Fibroblast of pulmonary artery (primary cell): ENCODE results near the gene LY9.

ENCODE experiments used
- DNase-seq: peaks from one replicate; pipeline ENCODE4 v3.0.0-alpha.2; 2010; ENCODE audit warnings: low read depth
- H3K4me3 ChIP-seq: replicated peaks from 2 replicates; pipeline ENCODE4 v1.5.1; 2011; ENCODE audit warnings: low read depth, mild to moderate bottlenecking, control low read depth, low read length, moderate library complexity
- TF ChIP-seq, protein P1 (sequence below): IDR thresholded peaks from 2 replicates; pipeline ENCODE4 v1.5.1; 2011; ENCODE audit warnings: mild to moderate bottlenecking, control low read depth, low read length, inconsistent platforms; ENCODE audit errors: missing control alignments

LY9 gene

DNA sequence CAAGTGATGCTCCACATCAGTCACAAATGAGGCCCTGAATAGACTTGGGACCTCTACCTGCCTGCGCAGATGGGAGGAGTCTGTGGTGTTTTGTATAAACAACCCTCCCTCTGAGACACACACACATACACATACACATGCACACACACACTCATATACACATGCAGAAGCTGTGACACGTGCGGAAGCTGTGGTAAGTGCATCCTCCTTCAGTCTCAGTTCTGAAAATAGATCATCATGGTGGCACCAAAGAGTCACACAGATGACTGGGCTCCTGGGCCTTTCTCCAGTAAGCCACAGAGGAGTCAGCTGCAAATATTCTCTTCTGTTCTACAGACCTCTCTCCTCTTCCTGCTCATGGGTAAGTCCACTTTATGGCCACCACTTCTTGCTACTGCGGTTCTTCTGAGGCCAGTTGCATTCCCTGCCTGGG lies at the start of gene LY9:
TSS of gene LY9 (plus strand) at position 224 of the 433 bp plus-strand sequence. CDS start at position 238, 14 bp downstream.
- TF ChIP-seq, protein P1, sequence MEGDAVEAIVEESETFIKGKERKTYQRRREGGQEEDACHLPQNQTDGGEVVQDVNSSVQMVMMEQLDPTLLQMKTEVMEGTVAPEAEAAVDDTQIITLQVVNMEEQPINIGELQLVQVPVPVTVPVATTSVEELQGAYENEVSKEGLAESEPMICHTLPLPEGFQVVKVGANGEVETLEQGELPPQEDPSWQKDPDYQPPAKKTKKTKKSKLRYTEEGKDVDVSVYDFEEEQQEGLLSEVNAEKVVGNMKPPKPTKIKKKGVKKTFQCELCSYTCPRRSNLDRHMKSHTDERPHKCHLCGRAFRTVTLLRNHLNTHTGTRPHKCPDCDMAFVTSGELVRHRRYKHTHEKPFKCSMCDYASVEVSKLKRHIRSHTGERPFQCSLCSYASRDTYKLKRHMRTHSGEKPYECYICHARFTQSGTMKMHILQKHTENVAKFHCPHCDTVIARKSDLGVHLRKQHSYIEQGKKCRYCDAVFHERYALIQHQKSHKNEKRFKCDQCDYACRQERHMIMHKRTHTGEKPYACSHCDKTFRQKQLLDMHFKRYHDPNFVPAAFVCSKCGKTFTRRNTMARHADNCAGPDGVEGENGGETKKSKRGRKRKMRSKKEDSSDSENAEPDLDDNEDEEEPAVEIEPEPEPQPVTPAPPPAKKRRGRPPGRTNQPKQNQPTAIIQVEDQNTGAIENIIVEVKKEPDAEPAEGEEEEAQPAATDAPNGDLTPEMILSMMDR: no peak
- no peak within 1 kb of the TSS for H3K4me3 ChIP-seq
- DNase-seq: no peak

- no peak overlapping the region for H3K4me3 ChIP-seq
- TF ChIP-seq, protein P1: no peak
- DNase-seq: no peak
Observed at GRCh38 chr1:160746836-160747500, 49.0 kb upstream of the LY9 start.

DNA sequence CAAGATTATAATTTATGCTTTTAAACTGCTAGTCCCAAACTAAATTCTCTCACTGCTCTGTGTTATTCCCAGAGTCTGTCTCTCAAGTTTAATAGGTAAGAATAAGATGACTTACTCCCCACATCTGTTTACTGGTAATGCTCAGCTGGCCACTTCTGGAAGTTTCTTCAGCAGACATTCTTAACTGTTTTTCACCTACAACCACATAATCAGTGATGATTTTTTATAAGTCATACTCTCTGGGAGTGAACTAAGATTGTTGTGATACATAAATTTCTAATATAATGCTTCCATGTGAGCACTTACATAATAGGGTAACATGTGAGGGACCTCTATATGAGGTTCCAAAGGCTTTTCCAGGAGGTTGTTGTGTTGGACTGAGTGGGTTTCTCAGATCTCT lies 48.3 kb upstream of the LY9 start:
- TF ChIP-seq, protein P1: no peak
- DNase-seq: no peak

GRCh38 chr1:160748181-160748877 lies 47.6 kb upstream of the LY9 start:
- no peak overlapping the region for H3K4me3 ChIP-seq
- TF ChIP-seq, protein P1: no peak
- peak; percentile 9 for DNase-seq

More for the DNA sequence above, 48.3 kb upstream of the LY9 start:
- H3K4me3 ChIP-seq: no peak overlapping the region

DNA sequence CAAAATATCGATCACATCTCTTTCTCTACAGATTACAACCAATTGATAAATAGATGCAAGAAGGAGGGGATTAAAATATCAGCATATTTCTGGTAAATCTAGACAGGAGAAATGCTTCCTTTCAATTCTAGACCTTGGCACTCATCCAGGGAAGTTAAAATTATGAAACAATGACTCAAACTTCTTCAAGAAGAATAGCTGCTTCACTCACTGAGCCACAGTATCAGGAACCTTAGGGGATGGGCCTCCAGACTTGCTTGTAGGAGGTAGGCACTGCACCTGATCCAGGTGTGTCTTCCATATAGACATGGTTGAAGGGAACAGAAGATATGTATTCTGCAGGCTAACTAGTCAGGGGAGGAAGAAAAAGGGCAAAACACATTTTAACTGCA lies 47.1 kb upstream of the LY9 start:
- DNase-seq: peak; percentile 45
- TF ChIP-seq, protein P1: no peak
- no peak overlapping the region for H3K4me3 ChIP-seq

- DNase-seq: no peak
- no peak overlapping the region for H3K4me3 ChIP-seq
- TF ChIP-seq, protein P1: no peak
Observed at GRCh38 chr1:160750608-160751007, 45.4 kb upstream of the LY9 start.
